IPS-18a (cell line): ENCODE data around the gene RNASET2.

Experiments
- H3K27ac ChIP-seq: one replicate; pipeline ENCODE4 v1.5.1; 2013; ENCODE audit warnings: low read length
- H3K27me3 ChIP-seq: one replicate; pipeline ENCODE4 v1.6.1; 2013; ENCODE audit warnings: mild to moderate bottlenecking, low read length; ENCODE audit not compliant: control insufficient read depth, insufficient read depth
- H3K36me3 ChIP-seq: one replicate; pipeline ENCODE4 v1.6.1; 2013; ENCODE audit warnings: low read depth, low read length; ENCODE audit not compliant: control insufficient read depth
- H3K4me1 ChIP-seq: one replicate; pipeline ENCODE4 v1.6.1; 2013; ENCODE audit warnings: low read depth, low read length; ENCODE audit not compliant: control insufficient read depth
- H3K4me3 ChIP-seq: one replicate; pipeline ENCODE4 v1.5.1; 2013; ENCODE audit warnings: low read length
- H3K9ac ChIP-seq: one replicate; pipeline ENCODE4 v1.6.1; 2013; ENCODE audit warnings: mild to moderate bottlenecking, low read length, moderate library complexity
- H3K9me3 ChIP-seq: one replicate; pipeline ENCODE4 v1.6.1; 2013; ENCODE audit warnings: low read depth, low read length; ENCODE audit not compliant: control insufficient read depth

The RNASET2 gene

GRCh38 chr6:166939345-166939744, 17.0 kb downstream of the RNASET2 start:
- no peak overlapping the region for H3K4me3 ChIP-seq

GRCh38 chr6:166938704-166939103, 17.6 kb downstream of the RNASET2 start:
- no peak overlapping the region for H3K9ac ChIP-seq
- no peaks in the 10 kb centered on the region for H3K27me3 ChIP-seq
- no peaks in the 10 kb centered on the region for H3K4me1 ChIP-seq
- no peaks in the 10 kb centered on the region for H3K9me3 ChIP-seq
- H3K36me3 ChIP-seq = peaks cover 2% of the 10 kb centered on the region
- no peak overlapping the region for H3K27ac ChIP-seq
- no peak overlapping the region for H3K4me3 ChIP-seq

More at GRCh38 chr6:166939345-166939744, 17.0 kb downstream of the RNASET2 start:
- H3K4me1 ChIP-seq = no peaks in the 10 kb centered on the region
- no peaks in the 10 kb centered on the region for H3K27me3 ChIP-seq
- H3K9me3 ChIP-seq = no peaks in the 10 kb centered on the region
- no peak overlapping the region for H3K27ac ChIP-seq
- H3K9ac ChIP-seq = no peak overlapping the region
- peaks cover 2% of the 10 kb centered on the region for H3K36me3 ChIP-seq

- Histone ChIP-seq H3K9me3 (no peaks in the 10 kb centered on the region), H3K4me3 (no peak overlapping the region), H3K36me3 (peaks cover 2% of the 10 kb centered on the region), H3K9ac (no peak overlapping the region), H3K4me1 (no peaks in the 10 kb centered on the region), H3K27me3 (no peaks in the 10 kb centered on the region), H3K27ac (no peak overlapping the region)
Measured at GRCh38 chr6:166938150-166938549, 18.2 kb downstream of the RNASET2 start.

- no peaks in the 10 kb centered on the region for H3K27me3 ChIP-seq
- no peak overlapping the region for H3K27ac ChIP-seq
- H3K9ac ChIP-seq = no peak overlapping the region
- H3K36me3 ChIP-seq = peaks cover 2% of the 10 kb centered on the region
- H3K9me3 ChIP-seq = no peaks in the 10 kb centered on the region
- H3K4me3 ChIP-seq = no peak overlapping the region
- H3K4me1 ChIP-seq = no peaks in the 10 kb centered on the region
Measured at GRCh38 chr6:166937746-166938145, 18.6 kb downstream of the RNASET2 start.

- H3K36me3 ChIP-seq = peaks cover 2% of the 10 kb centered on the region
Measured at GRCh38 chr6:166936079-166936787, 20.1 kb downstream of the RNASET2 start.

GRCh38 chr6:166935353-166935752, 21.0 kb downstream of the RNASET2 start:
- Histone ChIP-seq H3K27me3 (no peaks in the 10 kb centered on the region), H3K27ac (no peak overlapping the region), H3K4me3 (no peak overlapping the region), H3K4me1 (no peaks in the 10 kb centered on the region), H3K9me3 (no peaks in the 10 kb centered on the region), H3K9ac (no peak overlapping the region), H3K36me3 (peaks cover 2% of the 10 kb centered on the region)

More at GRCh38 chr6:166936079-166936787, 20.1 kb downstream of the RNASET2 start:
- Histone ChIP-seq H3K9me3 (no peaks in the 10 kb centered on the region), H3K4me3 (no peak overlapping the region), H3K27ac (no peak overlapping the region), H3K4me1 (no peaks in the 10 kb centered on the region), H3K9ac (no peak overlapping the region), H3K27me3 (no peaks in the 10 kb centered on the region)

- no peak overlapping the region for H3K9ac ChIP-seq
- no peaks in the 10 kb centered on the region for H3K27me3 ChIP-seq
- no peaks in the 10 kb centered on the region for H3K4me1 ChIP-seq
- H3K36me3 ChIP-seq = peaks cover 2% of the 10 kb centered on the region
- H3K4me3 ChIP-seq = no peak overlapping the region
- no peaks in the 10 kb centered on the region for H3K9me3 ChIP-seq
- no peak overlapping the region for H3K27ac ChIP-seq
Measured at GRCh38 chr6:166934174-166934573, 22.2 kb downstream of the RNASET2 start.

GRCh38 chr6:166933396-166933795, 23.0 kb downstream of the RNASET2 start:
- H3K9me3 ChIP-seq = no peaks in the 10 kb centered on the region
- no peaks in the 10 kb centered on the region for H3K4me1 ChIP-seq
- H3K27ac ChIP-seq = no peak overlapping the region
- no peak overlapping the region for H3K9ac ChIP-seq
- no peaks in the 10 kb centered on the region for H3K27me3 ChIP-seq
- H3K4me3 ChIP-seq = no peak overlapping the region
- H3K36me3 ChIP-seq = peaks cover under 1% of the 10 kb centered on the region

- H3K9me3 ChIP-seq = no peaks in the 10 kb centered on the region
- no peaks in the 10 kb centered on the region for H3K4me1 ChIP-seq
- no peak overlapping the region for H3K4me3 ChIP-seq
- H3K27ac ChIP-seq = no peak overlapping the region
- H3K27me3 ChIP-seq = no peaks in the 10 kb centered on the region
- H3K9ac ChIP-seq = no peak overlapping the region
- no peaks in the 10 kb centered on the region for H3K36me3 ChIP-seq
Measured at GRCh38 chr6:166932616-166933015, 23.7 kb downstream of the RNASET2 start.

GRCh38 chr6:166932116-166932515, 24.2 kb downstream of the RNASET2 start:
- Histone ChIP-seq H3K36me3 (no peaks in the 10 kb centered on the region), H3K4me3 (no peak overlapping the region), H3K9me3 (no peaks in the 10 kb centered on the region), H3K27ac (no peak overlapping the region), H3K9ac (no peak overlapping the region), H3K27me3 (no peaks in the 10 kb centered on the region), H3K4me1 (no peaks in the 10 kb centered on the region)

- H3K27me3 ChIP-seq = no peaks in the 10 kb centered on the region
- no peaks in the 10 kb centered on the region for H3K36me3 ChIP-seq
- no peak overlapping the region for H3K9ac ChIP-seq
- H3K9me3 ChIP-seq = no peaks in the 10 kb centered on the region
- H3K27ac ChIP-seq = no peak overlapping the region
- no peaks in the 10 kb centered on the region for H3K4me1 ChIP-seq
- H3K4me3 ChIP-seq = no peak overlapping the region
Measured at GRCh38 chr6:166931426-166931970, 24.9 kb downstream of the RNASET2 start.

- Histone ChIP-seq H3K9ac (no peak overlapping the region), H3K9me3 (no peaks in the 10 kb centered on the region), H3K36me3 (no peaks in the 10 kb centered on the region), H3K4me1 (no peaks in the 10 kb centered on the region), H3K27me3 (no peaks in the 10 kb centered on the region), H3K4me3 (no peak overlapping the region), H3K27ac (no peak overlapping the region)
Measured at GRCh38 chr6:166930354-166930891, 25.9 kb downstream of the RNASET2 start.
